ENCODE measurements around the gene CSNK2B.
A peak's percentile ranks its signal among the peaks of the same experiment; 100 is the strongest.

Gene CSNK2B

DNA sequence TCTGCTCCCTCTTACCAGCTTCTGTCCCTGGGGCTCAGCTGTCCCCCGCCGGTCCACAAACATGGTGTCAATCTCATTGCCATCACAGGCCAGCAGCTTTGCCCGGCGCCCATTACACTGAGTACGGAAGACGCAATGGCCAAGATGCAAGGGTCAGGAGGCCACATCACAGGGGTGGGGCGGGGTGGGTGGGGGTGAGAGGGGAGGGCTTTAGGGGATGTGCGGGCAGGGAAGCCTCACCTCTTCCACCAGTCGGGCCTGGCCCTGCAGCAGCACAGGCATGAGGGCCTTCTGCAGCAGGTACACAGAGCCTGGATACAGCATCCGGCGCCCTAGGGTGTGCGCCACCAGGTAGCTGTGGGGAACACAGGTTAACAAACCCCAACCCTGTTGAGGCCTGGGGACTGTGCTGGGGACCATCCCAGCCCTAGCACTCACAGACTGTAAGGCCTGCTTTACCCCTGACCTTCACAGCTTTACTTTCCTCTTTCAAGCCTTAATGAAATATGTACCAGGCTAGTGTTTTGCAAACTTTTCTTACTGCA lies 25.8 kb downstream of the CSNK2B start:
- ChIA-PET CTCF (interaction anchor here (0.6 to 1.0 kb wide), 3 partner anchors 30 to 273 kb away, joined by 3 to 5 read pairs (median 4); partner anchors contain the start of gene LY6G6C), POLR2A (ENCODE audit: low non-redundant PET) (no interaction called here)
- DNase-seq (ENCODE audit: low spot score) = no peak
- TF ChIP-seq, protein P1, sequence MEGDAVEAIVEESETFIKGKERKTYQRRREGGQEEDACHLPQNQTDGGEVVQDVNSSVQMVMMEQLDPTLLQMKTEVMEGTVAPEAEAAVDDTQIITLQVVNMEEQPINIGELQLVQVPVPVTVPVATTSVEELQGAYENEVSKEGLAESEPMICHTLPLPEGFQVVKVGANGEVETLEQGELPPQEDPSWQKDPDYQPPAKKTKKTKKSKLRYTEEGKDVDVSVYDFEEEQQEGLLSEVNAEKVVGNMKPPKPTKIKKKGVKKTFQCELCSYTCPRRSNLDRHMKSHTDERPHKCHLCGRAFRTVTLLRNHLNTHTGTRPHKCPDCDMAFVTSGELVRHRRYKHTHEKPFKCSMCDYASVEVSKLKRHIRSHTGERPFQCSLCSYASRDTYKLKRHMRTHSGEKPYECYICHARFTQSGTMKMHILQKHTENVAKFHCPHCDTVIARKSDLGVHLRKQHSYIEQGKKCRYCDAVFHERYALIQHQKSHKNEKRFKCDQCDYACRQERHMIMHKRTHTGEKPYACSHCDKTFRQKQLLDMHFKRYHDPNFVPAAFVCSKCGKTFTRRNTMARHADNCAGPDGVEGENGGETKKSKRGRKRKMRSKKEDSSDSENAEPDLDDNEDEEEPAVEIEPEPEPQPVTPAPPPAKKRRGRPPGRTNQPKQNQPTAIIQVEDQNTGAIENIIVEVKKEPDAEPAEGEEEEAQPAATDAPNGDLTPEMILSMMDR (conservative IDR thresholded peaks at IDR 0.05; ENCODE audit: low read depth) = no peak
- 0 out of 2 replicates have a peak overlapping the region, but pooled peaks have one; percentile 17 for H3K27ac ChIP-seq

DNA sequence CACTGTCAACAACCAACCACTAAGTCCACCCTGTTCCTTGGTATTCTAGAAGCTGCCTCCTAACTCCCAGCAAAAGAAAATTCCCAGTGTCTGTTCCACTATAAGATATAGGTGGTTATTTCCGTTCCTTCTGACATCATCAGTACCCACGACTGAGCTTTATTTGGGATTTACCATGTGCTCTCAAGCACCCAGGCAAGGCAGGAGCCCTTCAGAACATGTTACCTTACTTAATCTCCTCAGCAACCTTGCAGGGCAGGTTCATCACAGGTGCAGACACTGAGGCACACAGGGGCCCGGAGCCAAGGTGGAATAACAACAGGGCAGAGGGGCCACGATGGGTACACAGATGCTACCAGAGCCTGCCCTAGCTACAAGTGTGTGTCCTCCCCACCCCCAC lies 26.5 kb downstream of the CSNK2B start:
- no peak for DNase-seq (ENCODE audit: low spot score)
- H3K27ac ChIP-seq = no peak overlapping the region
- TF ChIP-seq, protein P1 (conservative IDR thresholded peaks at IDR 0.05; ENCODE audit: low read depth) = no peak
- POLR2A ChIA-PET (ENCODE audit: low non-redundant PET) = no interaction called here
- CTCF ChIA-PET = interaction anchor here (0.6 to 1.0 kb wide), 5 partner anchors 10 to 287 kb away, joined by 3 to 4 read pairs (median 3); partner anchors contain the start of gene ABHD16A

DNA sequence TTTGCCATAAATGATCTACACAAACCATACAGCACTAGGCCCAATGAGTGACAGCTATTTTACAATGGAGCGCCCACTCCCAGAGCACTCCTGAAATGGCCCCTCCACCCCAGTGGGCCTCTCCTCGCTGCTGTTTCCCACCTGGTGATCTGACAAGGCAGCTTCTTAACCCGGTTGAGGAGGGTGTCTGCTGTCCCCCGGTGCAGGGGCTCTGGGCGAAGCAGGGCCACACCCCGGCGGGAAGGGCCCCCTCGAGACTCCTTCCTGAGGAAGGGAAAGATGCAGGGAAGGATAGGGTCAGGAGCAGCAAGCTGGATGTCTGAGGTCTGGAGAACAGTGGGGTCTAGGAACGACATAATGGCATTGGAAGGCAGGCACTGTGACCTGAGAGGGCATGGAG lies 27.0 kb downstream of the CSNK2B start:
- TF ChIP-seq, protein P1 (conservative IDR thresholded peaks at IDR 0.05; ENCODE audit: low read depth) = no peak
- ChIA-PET POLR2A (ENCODE audit: low non-redundant PET) (no interaction called here), CTCF (interaction anchor here (0.6 to 1.0 kb wide), 6 partner anchors 10 to 287 kb away, joined by 3 to 4 read pairs (median 3); partner anchors contain the start of gene ABHD16A)
- no peak for DNase-seq (ENCODE audit: low spot score)
- H3K27ac ChIP-seq = peak overlapping the region; percentile 2; the same call in 1 of the 2 replicates

DNA sequence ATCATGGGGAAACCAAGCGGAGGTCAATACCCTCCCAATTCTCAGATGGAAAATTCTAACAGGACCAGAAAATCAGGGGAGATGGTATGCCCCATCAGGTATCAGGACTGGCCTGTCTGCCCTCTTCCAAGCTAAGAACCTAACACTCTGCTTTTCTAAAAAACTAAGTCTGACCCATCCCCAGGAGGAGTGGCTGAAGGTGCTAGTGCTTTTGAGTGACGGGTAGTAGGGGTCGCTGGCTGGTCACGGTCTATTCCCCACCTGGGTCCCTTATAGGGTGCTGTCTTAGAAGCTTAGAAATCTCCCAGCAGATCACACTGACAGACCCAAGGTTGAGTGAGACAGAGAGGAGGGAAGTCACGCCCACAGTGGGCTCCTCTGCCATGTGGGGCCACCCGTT lies 27.7 kb downstream of the CSNK2B start:
- ChIA-PET POLR2A (ENCODE audit: low non-redundant PET) (interaction anchor here (0.6 kb wide), 1 partner anchor 58 kb away, joined by 3 read pairs; no protein-coding TSS in a partner anchor), CTCF (interaction anchor here (0.6 to 1.0 kb wide), 4 partner anchors 36 to 177 kb away, joined by 3 to 5 read pairs (median 3); no protein-coding TSS in a partner anchor)
- no peak for DNase-seq (ENCODE audit: low spot score)
- peak overlapping the region; percentile 2; the same call in 1 of the 2 replicates for H3K27ac ChIP-seq
- TF ChIP-seq, protein P1 (conservative IDR thresholded peaks at IDR 0.05; ENCODE audit: low read depth) = no peak

DNA sequence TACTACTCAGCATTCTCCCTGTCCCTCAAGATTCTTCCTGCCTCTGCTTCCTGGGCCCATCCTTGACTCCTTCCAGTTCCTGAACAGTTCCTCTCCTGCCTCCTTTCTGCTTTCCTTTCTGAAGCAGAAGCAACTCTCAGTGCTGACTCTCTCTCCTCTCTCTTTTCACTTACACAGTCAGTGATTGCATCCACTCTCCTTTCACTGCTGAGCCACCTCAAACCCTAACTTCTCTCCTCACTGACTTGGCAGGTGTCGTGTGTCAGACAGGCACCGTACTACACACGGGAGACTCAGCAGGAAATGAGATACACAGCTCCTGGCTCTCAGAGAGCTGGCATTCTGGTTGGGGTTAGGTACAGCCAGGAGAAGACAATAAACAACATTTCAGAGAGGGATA lies 31.7 kb downstream of the CSNK2B start:
- no peak for DNase-seq (ENCODE audit: low spot score)
- no peak overlapping the region for H3K27ac ChIP-seq
- TF ChIP-seq, protein P1 (conservative IDR thresholded peaks at IDR 0.05; ENCODE audit: low read depth) = no peak
- ChIA-PET POLR2A (ENCODE audit: low non-redundant PET) (no interaction called here), CTCF (no interaction called here)

DNA sequence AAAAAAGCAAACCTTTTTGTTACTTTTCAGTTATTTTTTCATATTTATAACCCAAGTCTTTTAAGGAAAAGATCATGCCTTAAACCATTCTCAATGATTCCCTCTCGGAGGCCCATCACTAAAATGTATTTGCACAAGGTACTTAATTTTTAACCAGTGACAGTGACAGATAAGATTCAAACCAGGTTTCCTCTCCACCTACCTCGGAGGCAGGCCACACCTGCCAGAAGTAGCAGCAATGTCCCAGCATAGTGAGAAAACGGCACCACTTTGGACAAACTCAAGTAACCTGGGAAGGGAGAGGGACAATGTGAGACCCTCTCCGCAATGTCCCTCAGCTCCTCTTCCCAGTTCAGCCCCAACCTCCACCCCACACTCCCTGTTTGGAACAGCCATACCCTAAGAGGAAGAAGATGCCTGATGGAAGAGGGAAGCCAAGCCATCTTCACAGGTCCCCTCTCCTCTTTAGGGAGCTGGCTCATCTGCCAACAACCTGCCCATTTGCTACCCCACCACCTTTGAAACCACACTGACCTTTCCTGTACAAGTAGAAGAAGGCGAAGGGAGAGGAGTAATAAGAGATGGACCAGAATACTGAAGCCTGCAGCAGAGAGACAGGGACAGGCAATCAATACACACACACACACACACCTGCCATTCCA lies 35.0 kb downstream of the CSNK2B start:
- H3K27ac ChIP-seq = no peak overlapping the region
- DNase-seq (ENCODE audit: low spot score) = no peak
- CTCF ChIA-PET = no interaction called here
- TF ChIP-seq, protein P1 (conservative IDR thresholded peaks at IDR 0.05; ENCODE audit: low read depth) = no peak
- POLR2A ChIA-PET (ENCODE audit: low non-redundant PET) = no interaction called here
